OCI-M2 (cell line): ENCODE data around the gene NDUFB8.

ENCODE experiments used
- DNase-seq: peaks from one replicate; lab custom pipeline; 2025; ENCODE audit not compliant: unreplicated experiment; lab: John Stamatoyannopoulos, UW

NDUFB8 gene

DNA sequence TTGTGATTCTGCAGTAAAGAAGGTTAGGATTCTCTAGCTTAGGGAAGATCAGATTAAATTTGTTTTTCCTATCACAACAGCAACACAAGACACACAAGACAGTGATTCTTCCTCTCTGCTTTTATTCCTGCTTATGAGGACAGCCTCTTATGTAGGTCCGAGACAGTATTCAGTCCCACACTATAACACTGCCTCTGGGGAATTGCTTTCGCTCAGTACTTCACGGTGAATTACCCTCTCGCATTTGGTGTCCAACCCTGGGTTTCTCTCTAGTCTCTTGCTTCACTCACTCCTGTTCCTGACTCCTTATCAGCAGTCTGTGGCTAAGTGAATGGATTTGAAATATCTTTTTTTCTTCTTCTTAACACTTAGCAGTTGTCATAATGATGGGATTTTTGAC is 7.8 kb upstream of the NDUFB8 start:
- DNase-seq, result no peak

DNA sequence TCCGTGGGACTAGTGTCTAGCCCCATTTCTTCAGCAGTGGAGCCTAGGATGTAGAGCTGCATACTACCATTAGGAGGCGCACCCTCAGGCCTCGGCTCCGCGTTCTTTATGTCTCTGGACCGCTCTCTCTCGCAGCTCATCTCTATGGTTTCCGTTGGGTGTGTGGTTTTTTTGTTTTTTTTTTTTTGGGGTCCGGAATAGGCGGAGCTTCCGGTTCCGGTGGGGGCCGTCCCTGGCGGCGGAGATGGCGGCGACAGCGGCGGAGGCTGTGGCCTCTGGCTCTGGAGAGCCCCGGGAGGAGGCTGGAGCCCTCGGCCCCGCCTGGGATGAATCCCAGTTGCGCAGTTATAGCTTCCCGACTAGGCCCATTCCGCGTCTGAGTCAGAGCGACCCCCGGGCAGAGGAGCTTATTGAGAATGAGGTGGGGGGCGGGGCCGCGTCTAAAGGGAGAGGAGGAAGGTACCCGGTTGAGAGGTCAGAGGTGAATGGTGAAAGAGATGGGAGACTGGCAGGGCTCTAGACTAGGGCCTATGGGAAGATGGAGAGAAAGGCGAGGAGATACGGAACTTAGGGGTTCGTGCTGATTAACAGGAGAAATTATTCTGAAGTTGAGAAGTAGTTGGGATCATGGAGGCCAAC is 6.2 kb upstream of the NDUFB8 start, which contains the start of gene HIF1AN:
Gene HIF1AN, plus strand, starts transcription at position 229 of the 639 bp plus-strand sequence. Its CDS starts 16 bp downstream, at position 245.
- no peak for DNase-seq

DNA sequence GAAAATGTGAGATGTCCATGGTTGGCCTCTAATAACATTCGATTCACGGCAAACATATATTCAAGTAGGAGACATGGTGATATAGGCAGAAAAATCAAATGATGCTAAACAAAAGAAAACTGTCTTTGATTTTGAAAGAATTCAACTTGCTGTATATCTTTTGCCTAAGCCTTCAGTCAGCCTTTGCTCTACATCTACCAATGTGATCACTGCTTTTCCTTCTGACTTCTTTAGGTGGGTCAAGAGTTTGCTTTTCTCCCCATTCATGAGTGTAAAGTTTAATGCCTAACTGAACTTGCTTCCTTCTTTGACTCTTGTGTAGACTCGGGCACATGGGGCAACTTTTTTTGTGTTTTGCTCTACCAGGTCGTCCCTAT is 5.7 kb upstream of the NDUFB8 start:
- peak; percentile 74 for DNase-seq

DNA sequence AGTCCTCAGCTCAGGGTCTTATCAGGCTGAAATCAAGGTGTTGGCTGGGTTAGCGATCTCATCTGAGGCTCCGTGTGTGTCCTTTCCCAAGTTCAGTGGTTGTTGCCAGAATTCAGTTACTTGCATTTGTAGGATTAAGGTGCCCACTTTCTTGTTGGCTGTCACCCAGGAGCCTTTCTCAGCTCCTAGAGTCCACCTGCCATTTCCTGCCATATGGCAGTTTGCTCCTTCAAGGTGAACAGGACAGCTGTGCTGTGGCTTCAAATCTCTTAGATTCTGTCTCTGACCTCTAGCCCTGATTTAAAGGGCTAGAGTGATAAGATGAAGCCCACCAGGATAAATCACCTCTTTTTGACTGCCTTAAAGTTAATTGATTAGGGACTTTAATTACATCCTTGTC is 5.1 kb upstream of the NDUFB8 start:
- DNase-seq, result no peak

DNA sequence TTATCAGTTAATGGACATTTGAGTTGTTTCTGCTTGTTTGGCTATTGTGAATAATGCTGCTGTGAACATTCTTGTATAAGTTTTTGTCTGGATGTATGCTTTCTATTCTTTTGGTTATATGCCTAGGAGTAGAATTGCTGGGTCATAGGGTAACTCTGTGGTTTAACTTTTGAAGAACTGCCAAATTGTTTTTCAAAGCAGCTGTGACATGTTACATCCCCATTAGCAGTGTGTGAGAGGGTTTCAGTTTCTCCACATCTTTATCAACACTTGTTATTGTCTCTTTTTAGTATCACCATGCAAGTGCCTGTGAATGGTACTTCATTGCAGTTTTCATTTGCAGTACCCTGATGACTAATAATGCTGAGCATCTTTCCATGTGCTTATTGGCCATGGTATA is 2.1 kb upstream of the NDUFB8 start:
- DNase-seq, result no peak

DNA sequence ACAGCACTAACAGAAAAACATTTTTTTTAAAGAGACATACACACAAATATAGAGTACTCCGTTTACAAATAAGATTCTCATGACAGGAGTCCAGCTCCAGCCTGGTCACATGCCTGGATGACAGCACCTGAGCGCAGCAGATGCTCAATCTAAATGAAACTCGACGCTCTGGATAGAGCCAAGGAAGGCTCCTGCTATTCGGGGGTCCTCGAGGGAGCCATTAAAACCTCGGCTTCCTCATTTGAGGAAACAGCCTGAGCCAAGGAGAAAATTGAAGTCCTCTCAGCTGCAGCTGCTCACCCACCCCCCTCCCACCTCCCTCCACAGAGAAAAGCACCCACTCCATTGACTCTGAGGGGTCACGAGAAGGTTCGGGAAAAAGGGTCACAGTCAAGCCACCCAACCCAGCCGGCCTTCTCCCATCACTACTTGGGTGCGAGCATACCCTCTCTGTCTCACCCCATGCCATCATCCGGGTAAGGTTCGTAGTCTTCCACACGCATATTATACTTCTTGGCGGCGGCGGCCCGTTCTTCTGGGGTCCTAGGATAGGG is 673 bp downstream of the NDUFB8 start:
- no peak for DNase-seq

DNA sequence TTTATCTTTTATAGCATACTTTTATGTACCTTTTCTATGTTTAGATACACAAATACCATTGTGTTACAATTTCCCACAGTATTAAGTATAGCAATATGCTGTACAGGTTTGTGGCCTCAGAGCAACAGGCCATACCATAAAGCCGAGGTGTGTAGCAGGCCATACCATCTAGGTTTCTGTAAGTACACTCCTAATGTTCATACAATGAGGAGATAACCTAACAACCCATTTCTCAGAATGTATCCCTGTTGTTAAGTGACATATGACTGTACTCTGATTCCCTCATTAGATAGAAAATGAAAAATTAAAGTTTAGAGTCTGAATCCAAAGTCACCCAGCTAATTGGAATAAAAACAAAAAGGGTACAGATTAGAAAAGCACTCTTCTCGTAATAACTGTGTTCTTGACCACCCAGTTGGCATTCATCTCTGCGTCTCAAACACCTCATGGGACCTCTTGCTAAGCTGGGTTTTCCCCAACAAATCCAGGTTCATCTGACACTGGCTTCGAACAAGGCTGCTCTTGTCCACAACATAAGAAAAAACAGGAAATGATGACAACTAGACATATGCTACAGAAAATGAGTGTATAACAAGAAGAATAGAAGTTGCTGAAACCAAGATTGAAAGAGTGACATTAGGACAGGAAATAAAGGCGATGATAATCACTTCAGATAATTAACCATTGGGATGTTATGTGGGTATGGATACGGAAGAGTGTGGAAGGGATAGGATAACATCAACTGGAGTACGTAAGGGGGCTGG is 1.4 kb downstream of the NDUFB8 start:
- no peak for DNase-seq

DNA sequence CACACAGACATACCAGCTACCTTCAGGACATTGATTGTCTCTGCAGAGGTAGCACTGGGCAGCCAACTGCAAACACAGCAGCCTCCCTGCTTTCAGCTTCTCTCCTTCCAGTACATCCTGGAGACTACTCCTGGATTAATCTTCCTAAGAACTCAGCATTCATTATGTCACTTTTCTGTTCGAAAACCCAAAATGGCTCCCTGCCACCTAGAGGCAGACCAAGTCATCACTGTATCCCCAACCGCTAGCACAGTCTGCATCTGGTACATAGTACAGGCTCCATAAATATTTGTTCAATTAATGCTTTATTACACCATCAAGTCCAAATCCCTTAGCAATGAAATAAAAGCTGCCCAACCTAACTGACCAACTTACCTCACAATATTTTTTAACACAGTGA is 5.0 kb downstream of the NDUFB8 start:
- DNase-seq, result no peak

DNA sequence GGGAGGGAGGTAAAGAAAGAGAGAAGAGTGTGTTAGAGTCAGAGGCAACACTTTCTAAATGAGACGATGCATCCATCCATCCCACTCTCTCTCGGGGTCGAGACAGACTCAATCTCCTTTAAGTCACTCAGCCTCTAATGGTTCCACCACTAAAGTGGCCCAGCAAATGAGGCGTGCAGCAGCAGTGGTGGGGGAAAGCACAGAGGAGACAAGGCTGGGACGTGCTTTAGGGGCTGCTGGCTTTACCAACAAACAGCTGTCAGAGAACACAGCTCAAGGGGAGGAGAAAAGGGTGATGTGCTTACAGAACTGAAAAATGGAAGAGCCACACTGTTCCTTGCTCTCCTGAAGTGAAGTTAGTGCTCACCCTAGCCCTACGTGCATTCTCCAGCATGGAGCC is 5.5 kb downstream of the NDUFB8 start:
- no peak for DNase-seq

DNA sequence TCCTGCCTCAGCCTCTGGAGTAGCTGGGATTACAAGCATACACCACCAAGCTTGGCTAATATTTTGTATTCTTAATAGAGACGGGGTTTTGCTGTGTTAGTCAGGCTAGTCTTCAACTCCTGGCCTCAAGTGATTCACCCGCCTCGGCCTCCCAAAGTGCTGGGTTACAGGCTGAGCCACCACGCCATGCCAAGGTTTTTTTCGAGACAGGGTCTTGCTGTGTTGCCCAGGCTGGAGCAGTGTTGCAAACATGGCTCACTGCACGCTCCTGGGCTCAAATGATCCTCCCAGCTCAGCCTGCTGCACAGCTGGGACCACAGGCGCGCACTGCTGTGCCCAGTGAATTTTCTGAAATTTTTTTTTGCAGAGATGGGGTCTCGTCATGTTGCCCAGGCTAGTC is 6.7 kb downstream of the NDUFB8 start:
- DNase-seq, result no peak

DNA sequence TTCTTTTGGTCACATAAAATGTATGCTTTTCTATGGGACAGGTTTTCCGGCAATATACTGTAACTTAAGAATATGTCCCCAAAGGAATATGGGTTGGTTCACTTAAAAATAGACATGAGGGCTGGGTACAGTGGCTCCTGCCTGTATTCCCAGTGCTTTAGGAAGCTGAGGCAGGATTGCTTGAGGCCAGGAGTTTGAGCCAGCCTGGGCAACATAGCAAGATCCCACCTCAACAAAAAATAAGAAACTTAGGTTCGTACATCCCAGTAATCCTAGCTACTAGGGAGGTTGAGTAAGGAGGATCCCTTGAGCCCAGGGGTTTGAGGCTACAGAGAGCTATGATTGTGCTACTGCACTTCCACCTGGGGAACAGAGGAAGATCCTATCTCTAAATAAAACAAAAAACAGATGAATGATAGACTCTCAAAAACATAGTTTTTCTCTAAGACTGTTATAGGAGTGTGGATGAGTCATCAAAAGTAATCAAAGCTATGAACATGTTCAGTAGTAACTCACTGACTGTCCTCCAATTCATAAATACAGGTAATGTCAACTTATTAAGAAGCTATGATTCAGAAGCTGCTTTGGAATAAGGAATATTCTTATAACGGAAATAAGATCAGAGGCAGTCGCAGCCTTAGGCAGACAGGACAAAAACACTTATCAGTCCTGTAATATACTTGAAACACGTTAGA is 7.4 kb downstream of the NDUFB8 start:
- no peak for DNase-seq

DNA sequence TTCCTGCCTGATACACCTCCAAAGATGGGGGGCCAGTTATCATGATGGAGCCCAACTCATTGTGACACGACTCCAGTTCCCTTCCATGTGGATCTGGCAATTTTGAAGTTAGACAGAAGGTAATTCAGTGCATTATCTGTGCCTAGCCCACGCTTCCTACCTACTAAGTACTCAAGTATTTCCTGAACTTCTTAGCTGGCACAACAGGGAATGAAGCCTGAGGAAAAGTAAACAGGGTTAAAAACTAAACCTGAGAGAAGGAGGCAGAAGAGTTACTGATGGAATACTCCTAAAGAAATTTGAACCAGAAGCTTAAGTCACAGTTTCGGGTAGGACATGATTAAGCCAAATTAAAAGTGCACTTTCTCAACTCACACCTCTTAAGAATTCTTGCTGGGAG is 8.9 kb downstream of the NDUFB8 start:
- DNase-seq, result no peak

DNA sequence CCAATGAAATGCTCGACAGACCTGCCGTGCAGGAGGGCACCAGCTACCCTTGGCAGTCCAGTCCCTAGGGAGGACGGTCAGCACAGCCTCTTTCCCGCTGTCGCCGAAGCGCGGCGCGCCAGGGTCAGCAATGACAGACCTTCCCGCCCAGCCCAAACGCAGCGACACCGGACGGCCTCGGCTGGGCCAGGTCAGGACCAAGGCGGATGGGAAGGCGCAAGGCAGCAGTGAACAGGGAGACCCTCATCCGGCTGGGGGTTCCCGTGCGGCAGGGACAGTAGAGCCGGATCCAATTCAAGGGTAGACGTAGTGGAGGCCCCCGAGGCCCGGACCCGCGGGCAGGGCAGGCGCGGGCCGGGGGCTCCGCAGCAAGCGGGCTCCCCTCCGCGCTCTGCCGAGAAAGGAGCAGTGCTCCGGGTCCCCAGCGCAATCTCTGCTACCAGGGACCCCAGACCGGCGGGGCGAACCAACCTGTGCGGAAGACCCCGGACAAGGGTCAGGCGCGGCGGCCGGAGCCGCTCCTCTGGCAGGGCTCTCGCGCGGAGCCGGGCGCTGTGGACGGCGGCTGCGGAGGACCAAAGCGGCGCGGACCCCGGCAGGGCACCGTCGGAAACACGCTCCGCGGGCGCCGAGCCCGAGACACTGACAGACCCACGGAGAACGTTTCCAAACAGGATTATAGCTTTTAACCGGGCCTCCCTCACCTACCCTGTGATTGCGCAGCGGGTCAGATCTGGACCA is 10.2 kb downstream of the NDUFB8 start, which contains the start of gene SEC31B:
Gene SEC31B, minus strand, starts transcription at position 551 of the 741 bp plus-strand sequence. CDS start 2,909 bp downstream, outside the sequence.
- DNase-seq, result no peak

DNA sequence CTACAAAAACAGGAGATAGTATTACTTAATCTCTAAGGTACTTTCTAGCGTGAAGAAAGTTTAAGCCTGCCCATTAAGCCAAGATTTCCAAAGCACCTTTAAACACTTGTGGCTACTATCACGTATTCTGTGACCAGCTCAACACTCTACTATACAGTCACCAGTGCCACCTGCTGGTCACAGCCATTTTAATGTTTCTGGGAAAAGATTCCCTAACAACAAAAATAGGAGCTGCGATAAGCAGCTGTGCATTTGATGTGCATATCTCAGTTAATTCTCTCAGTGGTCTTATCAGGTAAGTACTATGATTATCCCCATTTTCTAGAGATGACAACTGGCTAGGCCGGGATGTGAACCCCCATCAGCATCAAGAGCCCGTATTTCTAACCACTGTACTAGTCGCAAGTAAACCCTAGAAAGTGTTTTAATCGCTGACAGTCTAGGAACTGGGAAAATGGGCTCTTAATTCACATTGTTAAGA is 10.9 kb downstream of the NDUFB8 start:
- no peak for DNase-seq

DNA sequence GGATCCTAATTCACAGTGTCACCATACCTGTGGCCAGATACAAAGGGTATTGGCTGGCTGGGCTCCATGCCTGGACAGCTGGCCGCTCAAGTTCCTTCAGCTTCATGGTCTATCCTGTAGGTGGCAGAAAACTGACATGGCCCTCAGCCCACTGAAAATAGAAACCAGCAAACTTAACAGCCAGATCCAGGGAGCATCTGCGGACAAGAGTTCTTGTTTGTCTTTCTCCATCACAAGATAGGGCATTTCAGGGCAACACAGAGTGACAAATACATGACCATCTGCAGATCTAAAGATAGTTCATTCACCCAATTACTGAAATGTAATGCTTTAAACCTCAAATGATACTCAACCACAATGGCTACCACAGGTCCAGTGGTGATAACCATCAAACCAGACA is 12.8 kb downstream of the NDUFB8 start:
- no peak for DNase-seq

DNA sequence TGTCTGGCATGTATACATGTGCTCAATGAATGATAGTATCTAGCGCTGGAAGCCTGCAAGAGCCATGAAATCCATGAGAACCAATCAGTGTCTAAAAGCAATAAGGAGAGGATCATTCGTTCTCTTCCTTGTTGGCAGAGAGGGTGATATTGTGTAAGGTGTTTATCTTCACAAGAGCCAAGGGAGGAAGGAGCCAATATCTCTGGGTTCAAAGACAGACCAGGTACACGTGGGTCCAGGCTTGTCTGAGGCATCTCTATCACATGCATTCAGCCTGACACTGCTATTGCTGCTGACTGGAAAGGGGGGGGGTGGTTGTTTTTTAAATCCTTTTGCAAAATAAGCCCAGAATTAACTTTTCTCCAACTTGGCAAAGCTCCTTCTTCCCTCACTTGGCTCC is 14.1 kb downstream of the NDUFB8 start:
- no peak for DNase-seq

DNA sequence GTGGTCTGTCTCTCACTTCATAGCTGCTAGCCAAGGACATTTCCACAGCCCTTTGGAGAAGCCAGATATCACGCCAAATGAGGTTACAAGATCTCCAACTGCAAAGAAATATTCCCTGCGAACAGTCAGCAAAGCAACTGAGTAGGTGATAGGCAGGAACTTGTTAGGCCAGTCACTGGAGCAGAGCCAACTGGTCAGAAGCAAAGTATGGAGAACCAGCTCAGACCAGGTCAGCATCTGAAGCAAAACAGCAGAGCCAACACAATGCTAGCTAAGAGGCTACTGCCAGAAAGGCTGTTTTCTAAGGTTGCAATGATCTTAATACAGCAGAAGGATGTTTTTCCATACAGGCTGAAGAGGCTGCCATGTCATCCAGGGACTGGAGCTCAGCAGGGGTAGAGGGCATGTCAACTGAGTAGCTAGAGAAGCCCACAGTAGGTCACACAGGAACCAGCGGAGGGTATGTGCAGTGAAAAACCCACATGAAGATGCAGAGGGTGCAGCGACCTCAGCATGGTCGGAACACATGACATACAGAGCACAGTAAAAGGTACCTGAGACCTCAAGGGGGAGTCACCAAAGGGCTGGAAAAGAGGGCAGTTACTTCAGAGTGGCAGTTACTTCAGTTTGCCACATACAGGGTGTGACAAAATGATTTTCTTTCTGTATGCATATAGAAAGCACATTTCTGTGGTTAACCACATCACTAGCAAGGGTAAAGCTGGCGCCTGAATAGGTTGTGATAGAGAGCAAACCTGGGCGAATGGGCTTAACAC is 18.9 kb downstream of the NDUFB8 start:
- DNase-seq, result no peak

DNA sequence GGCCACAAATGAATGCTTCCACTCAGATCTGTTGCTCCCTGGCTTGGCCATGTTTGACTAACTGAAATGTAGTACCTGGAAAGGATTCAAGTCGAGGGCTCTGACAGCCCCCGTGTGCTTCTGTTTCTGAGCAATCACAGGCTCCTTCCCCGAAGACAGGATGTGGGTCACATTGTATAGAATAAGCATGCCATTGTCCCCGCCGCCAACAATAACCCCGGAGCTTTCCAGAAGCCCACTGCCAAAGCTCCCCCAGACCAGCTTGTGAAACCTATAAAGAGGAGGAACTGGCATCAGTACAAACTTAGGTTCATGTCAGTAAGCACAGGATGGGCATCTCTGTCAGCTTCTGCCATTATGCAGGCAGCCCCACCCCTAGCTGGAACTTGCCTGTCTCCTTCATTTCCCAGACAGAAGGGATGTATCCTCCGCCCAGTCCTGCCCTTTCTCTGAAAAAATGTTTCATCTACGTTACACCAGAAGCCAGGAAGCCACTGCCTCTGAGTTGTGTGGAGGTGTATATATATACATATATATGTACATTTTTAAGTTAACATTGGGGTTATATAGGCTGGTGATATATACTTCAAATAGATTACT is 20.3 kb downstream of the NDUFB8 start:
- no peak for DNase-seq

DNA sequence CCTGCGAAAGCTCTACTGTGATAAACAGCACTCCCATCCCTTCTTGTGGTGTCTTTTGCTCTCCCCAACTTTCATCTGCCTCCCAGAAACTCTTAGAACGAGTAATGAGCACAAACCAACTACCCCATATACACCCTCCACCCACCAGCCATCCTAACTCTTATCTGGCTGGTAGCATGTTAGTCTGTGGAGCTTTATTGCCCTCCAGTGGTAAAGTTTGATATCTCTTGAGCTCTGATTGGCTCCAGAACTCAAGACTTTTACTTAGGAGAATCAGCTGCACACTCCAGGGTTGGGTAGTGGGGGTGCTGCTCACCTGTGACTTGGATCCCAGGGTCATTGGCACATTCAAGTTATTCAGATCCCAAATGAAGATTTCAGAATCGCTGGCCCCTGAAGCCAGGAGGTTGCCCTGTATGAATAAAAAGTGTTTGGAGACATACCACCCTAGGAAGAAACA is 20.9 kb downstream of the NDUFB8 start:
- DNase-seq, result no peak

DNA sequence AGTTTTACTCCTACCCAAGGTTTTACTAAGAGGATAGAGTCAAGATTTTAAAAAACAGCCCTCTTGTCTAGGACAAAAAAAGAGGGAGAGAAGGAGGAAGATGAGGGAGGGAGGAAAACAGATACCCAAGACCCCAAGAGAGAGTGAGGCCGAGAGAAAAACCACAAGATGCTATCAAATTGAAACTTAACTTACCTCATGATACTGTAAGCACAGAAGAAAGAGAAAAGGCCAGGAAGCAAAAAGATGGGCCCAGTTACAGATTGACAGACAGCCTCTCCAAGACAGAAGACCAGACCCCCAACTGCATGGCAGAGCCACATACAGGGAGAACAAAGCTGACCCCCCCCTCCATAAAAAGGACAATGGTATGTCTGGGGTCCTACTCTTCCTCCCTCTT is 21.4 kb downstream of the NDUFB8 start:
- no peak for DNase-seq
